Prostate gland (tissue), 2 donors: Measurements from ENCODE around the gene MTFMT. TPM values are rescaled to one million over a fixed set of nuclear protein-coding genes. Genes with fewer than 3 reads are reported as not detected.

Source experiments
- DNase-seq: peaks from one replicate; pipeline ENCODE4 v3.0.0-alpha.2; 2019; ENCODE audit warnings: low spot score
- H3K27ac ChIP-seq, 2 donors: fragments of 200-600 bp; sonication (generic); 2 replicates each; pipeline ENCODE4 v1.5.1; 2017 to 2019
- H3K27me3 ChIP-seq: fragments of 200-600 bp; sonication (generic); replicated peaks from 2 replicates; pipeline ENCODE4 v1.5.1; 2019; ENCODE audit not compliant: insufficient read depth
- H3K36me3 ChIP-seq, 2 donors: fragments of 200-600 bp; sonication (generic); 1 replicate in 1 of 2; 2 replicates in 1 of 2; pipeline versions ENCODE4 v1.5.1 to v1.8.1; 2017 to 2019
- H3K4me1 ChIP-seq: fragments of 200-600 bp; sonication (generic); replicated peaks from 2 replicates; pipeline ENCODE4 v1.5.1; 2019
- H3K4me3 ChIP-seq, 2 donors: fragments of 200-600 bp; sonication (generic); 2 replicates each; pipeline ENCODE4 v1.5.1; 2017 to 2019
- H3K9me3 ChIP-seq: fragments of 200-600 bp; sonication (generic); 2 replicates; pipeline ENCODE4 v1.5.1; 2017
- POLR2A ChIP-seq: fragments of 450-650 bp; IDR thresholded peaks from one replicate; pipeline ENCODE4 v1.6.1; 2016; ENCODE audit warnings: antibody characterized with exemption, mild to moderate bottlenecking
- POLR2AphosphoS5 ChIP-seq: sonication (generic); formaldehyde crosslinking; IDR thresholded peaks from one replicate; pipeline ENCODE4 v1.6.1; 2017; ENCODE audit warnings: antibody characterized with exemption
- WGBS: methylation state at CpG from one replicate; pipeline ENCODE4 v1.1.5; 2018; 5-methylcytosine and 5-hydroxymethylcytosine counted together
- intact Hi-C: fragments of 100-400 bp; cut with DNase I; formaldehyde crosslinking; loops from one replicate; pipeline ENCODE4 v1.14.2; 2022
- total RNA-seq, 2 donors: library from RNA; depleted of rRNA; stranded (reverse); fragments of >200 nt; gene quantifications; one replicate each; pipeline ENCODE4 v1.1.0, GENCODE V29; 2016
- TF ChIP-seq, protein P1 (sequence below), 4 experiments: fragments of 200-600 bp in 2 of 4; fragments of 450-650 bp in 2 of 4; sonication (generic) in 2 of 4; IDR thresholded peaks; 1 replicate in 3 of 4; 2 replicates in 1 of 4; pipeline ENCODE4 v1.5.1; 2016 to 2019; ENCODE audit warnings: antibody characterized with exemption in 4 of 4, mild to moderate bottlenecking in 2 of 4, moderate library complexity in 2 of 4

The MTFMT gene
- total RNA-seq, 2 donors from 2014 or later, result 31.0 to 37.9 TPM

DNA sequence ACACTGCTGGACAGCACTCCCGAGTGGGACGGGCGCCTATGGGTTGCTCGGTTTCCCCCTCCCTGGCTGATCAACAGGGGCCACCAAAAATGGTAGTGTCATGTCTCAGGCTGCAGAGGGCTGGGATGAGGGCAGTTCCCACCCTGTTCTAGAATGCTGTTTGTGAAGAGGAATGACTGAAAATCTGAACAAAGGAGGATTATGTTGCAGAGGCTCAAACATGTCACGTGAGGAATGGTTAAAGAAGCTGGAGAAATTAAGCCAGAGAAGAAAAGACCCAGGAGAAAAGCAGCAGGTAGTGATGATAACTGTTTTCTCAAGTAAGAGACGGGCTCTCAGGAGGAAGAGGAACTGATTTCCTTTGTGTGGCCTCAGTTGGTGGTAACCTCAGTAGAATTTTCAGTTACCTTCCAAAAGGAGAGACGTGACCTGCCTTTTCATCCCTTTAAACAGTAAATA lies 50.2 kb downstream of the MTFMT start:
- TF ChIP-seq, protein P1, sequence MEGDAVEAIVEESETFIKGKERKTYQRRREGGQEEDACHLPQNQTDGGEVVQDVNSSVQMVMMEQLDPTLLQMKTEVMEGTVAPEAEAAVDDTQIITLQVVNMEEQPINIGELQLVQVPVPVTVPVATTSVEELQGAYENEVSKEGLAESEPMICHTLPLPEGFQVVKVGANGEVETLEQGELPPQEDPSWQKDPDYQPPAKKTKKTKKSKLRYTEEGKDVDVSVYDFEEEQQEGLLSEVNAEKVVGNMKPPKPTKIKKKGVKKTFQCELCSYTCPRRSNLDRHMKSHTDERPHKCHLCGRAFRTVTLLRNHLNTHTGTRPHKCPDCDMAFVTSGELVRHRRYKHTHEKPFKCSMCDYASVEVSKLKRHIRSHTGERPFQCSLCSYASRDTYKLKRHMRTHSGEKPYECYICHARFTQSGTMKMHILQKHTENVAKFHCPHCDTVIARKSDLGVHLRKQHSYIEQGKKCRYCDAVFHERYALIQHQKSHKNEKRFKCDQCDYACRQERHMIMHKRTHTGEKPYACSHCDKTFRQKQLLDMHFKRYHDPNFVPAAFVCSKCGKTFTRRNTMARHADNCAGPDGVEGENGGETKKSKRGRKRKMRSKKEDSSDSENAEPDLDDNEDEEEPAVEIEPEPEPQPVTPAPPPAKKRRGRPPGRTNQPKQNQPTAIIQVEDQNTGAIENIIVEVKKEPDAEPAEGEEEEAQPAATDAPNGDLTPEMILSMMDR (IDR thresholded peaks at IDR 0.05), result no peak
- TF ChIP-seq POLR2A (no peak), POLR2AphosphoS5 (no peak)
- no peak for DNase-seq
- H3K4me3 ChIP-seq, result no peak overlapping the region
- H3K36me3 ChIP-seq, result no peaks in the 10 kb centered on the region
- H3K9me3 ChIP-seq, result no peaks in the 10 kb centered on the region
- no peaks in the 10 kb centered on the region for H3K4me1 ChIP-seq
- H3K27me3 ChIP-seq, result no peaks in the 10 kb centered on the region
- WGBS, result 70% methylated on average over 7 of the region's 7 CpGs
- no peak overlapping the region for H3K27ac ChIP-seq
- intact Hi-C loops, result no loop called here

DNA sequence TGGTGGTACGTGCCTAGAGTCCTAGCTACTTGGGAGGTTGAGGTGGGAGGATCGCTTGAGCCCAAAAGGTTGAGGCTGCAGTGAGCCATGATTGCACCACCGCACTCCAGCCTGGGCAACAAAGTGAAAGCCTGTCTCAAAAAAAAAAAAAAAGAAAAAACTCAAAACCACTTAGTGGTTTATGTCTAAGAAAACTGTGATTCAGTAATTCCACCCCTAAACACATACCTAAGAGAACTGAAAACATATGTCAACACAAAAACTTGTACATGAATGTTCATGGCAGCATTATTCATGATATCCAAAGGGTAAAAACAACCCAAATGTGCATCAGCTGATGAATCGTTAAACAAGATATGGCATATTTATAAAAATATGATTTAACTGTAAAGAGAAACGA lies 54.0 kb downstream of the MTFMT start:
- no peak overlapping the region for H3K27ac ChIP-seq
- intact Hi-C loops, result no loop called here
- no peak for DNase-seq
- H3K4me3 ChIP-seq, result no peak overlapping the region
- TF ChIP-seq POLR2A, result no peak
- TF ChIP-seq POLR2AphosphoS5, result no peak
- H3K27me3 ChIP-seq, result no peaks in the 10 kb centered on the region
- no peaks in the 10 kb centered on the region for H3K4me1 ChIP-seq
- no peaks in the 10 kb centered on the region for H3K36me3 ChIP-seq
- H3K9me3 ChIP-seq, result no peaks in the 10 kb centered on the region
- 85% methylated on average over 5 of the region's 5 CpGs for WGBS

DNA sequence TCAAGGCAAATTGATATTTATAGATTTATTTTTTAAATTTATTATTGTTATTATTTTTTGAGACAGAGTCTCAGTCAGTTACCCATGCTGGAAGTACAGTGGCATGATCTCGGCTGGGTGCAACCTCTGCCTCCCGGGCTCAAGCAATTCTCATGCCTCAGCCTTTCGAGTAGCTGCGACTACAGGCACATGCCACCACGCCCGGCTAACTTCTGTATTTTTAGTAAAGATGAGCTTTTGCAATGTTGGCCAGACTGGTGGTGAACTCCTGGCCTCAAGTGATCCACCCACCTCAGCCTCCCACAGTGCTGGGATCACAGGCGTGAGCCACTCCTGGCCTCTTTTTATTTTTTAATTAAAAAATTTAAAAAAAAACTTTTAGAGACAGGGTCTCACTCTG lies 58.7 kb downstream of the MTFMT start:
- TF ChIP-seq, protein P1 (IDR thresholded peaks at IDR 0.05), result no peak
- no peak for TF ChIP-seq POLR2A
- TF ChIP-seq POLR2AphosphoS5, result no peak
- no peaks in the 10 kb centered on the region for H3K36me3 ChIP-seq
- no peak overlapping the region for H3K27ac ChIP-seq
- intact Hi-C loops, result no loop called here
- 94% methylated on average over 7 of the region's 7 CpGs for WGBS
- H3K4me3 ChIP-seq, result no peak overlapping the region
- H3K9me3 ChIP-seq, result no peaks in the 10 kb centered on the region
- H3K27me3 ChIP-seq, result no peaks in the 10 kb centered on the region
- no peaks in the 10 kb centered on the region for H3K4me1 ChIP-seq
- DNase-seq, result no peak

DNA sequence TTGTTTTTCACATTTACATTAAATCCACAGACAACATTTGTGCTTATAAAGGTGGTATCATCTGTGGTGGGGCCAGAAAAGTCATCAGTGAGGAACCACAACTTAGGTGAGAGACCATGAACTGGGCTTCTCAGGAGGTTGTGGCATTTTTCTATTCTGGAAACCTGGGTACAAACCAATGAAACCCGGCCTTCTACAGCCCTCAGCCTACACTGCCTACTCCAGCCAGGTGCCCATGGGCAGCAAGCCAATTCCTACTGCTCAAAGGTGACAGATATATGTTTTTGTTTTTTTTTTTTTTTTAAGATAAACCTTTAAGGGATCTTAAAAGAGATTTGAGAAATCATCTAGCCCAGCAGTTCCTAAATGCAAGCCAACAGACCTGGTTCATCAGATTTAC lies 60.0 kb downstream of the MTFMT start:
- H3K27me3 ChIP-seq, result no peaks in the 10 kb centered on the region
- WGBS, result 90% methylated on average over 1 of the region's 1 CpG
- intact Hi-C loops, result no loop called here
- no peak for DNase-seq
- TF ChIP-seq POLR2AphosphoS5 (no peak), POLR2A (no peak)
- TF ChIP-seq, protein P1 (IDR thresholded peaks at IDR 0.05), result no peak
- no peaks in the 10 kb centered on the region for H3K36me3 ChIP-seq
- H3K27ac ChIP-seq, result no peak overlapping the region
- no peak overlapping the region for H3K4me3 ChIP-seq
- H3K4me1 ChIP-seq, result no peaks in the 10 kb centered on the region
- no peaks in the 10 kb centered on the region for H3K9me3 ChIP-seq

DNA sequence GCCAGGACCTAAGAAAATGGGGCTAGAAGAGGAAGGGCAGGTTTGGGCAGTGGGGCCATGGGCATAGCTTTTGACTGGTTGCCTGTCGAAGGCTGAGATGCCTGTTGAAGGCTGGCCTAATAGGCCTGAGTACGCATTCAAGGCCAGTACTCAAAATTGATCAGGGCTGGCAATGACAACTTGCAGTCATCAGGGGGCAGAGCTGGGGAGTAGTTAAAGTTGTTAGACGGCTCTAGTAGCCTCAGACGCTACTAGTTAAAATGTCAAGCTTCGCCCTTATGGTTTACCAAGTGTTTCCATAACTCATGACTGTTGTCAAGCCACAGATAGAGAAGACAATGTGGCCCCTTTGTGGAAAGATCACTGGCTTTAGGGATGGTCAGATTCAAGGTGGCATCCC lies 68.4 kb downstream of the MTFMT start:
- Histone ChIP-seq H3K9me3 (no peaks in the 10 kb centered on the region), H3K27ac (no peak overlapping the region), H3K4me1 (no peaks in the 10 kb centered on the region), H3K27me3 (no peaks in the 10 kb centered on the region), H3K36me3 (peaks cover 3 to 16% of the 10 kb centered on the region in 2 donors), H3K4me3 (no peak overlapping the region)
- no peak for DNase-seq
- intact Hi-C loops, result no loop called here
- WGBS, result 92% methylated on average over 5 of the region's 5 CpGs
- TF ChIP-seq POLR2AphosphoS5, result no peak
- no peak for TF ChIP-seq POLR2A

DNA sequence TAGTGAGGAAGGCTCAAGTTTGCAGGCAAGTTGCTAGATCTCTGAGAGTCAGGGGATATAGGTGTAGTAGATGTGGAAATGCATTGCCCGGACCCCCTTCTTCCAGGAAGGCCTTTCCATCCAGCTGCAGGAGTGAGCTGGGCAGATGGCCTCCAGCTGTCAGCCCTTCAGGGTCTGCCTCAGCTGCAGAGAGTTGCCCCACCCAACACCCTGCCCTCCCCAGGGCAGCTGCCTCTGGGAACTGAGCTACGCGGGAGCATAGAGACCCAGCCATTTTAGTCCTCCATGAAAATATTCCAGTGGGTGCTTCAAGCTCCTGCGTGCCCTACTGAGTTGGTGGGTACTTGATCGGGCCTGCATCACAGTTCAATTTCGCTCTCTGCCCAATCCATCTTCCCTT lies 69.3 kb downstream of the MTFMT start:
- WGBS, result over 99% methylated on average over 6 of the region's 6 CpGs
- Histone ChIP-seq H3K4me3 (no peak overlapping the region), H3K27me3 (no peaks in the 10 kb centered on the region), H3K27ac (no peak overlapping the region), H3K36me3 (peaks cover 3 to 16% of the 10 kb centered on the region in 2 donors), H3K4me1 (no peaks in the 10 kb centered on the region), H3K9me3 (no peaks in the 10 kb centered on the region)
- intact Hi-C loops, result no loop called here
- TF ChIP-seq, protein P1 (IDR thresholded peaks at IDR 0.05), result no peak
- TF ChIP-seq POLR2AphosphoS5, result no peak
- TF ChIP-seq POLR2A, result no peak
- no peak for DNase-seq
